H1 (cell line): ENCODE measurements around the gene ERC1. TPM values are rescaled to one million over a fixed set of nuclear protein-coding genes. Genes with fewer than 3 reads are reported as not detected.

Experiments used
- CTCF ChIA-PET: fragments of 300-600 bp; sonication (Branson Sonifier 250); formaldehyde crosslinking; loops from one replicate; lab custom pipeline; 2021; ENCODE audit not compliant: partially characterized antibody; lab: Charles Lee
- POLR2A ChIA-PET: fragments of 300-600 bp; sonication (Branson Sonifier 250); formaldehyde crosslinking; loops from one replicate; lab custom pipeline; 2021; ENCODE audit warnings: inconsistent platforms; ENCODE audit not compliant: partially characterized antibody; lab: Charles Lee
- DNase-seq, 2 experiments: peaks; one replicate each; pipeline versions ENCODE4 v3.0.0 to v3.0.0-alpha.2; 2010 to 2022; ENCODE audit warnings: low spot score in 2 of 2, low read depth in 1 of 2, mixed read lengths in 1 of 2
- FAIRE-seq: peaks from 2 replicates; lab custom pipeline; 2011; peaks lifted over from hg19 to GRCh38; lab: Jason Lieb, UNC
- H2AFZ ChIP-seq: 2 replicates; pipeline ENCODE4 v1.8.1; 2012; ENCODE audit warnings: low read length, inconsistent platforms
- H2AK5ac ChIP-seq: 2 replicates; pipeline ENCODE4 v1.6.1; 2013; ENCODE audit warnings: low read depth, low read length
- H2BK120ac ChIP-seq: replicated peaks from 2 replicates; pipeline ENCODE3; 2013; ENCODE audit warnings: low read depth, low read length, inconsistent platforms
- H2BK12ac ChIP-seq: 2 replicates; pipeline ENCODE4 v1.6.1; 2013; ENCODE audit warnings: low read depth, low read length
- H2BK15ac ChIP-seq: 2 replicates; pipeline ENCODE4 v1.6.1; 2013; ENCODE audit warnings: low read length
- H2BK20ac ChIP-seq: 2 replicates; pipeline ENCODE4 v1.6.1; 2013; ENCODE audit warnings: low read length
- H2BK5ac ChIP-seq: 2 replicates; pipeline ENCODE4 v1.6.1; 2013; ENCODE audit warnings: low read depth, low read length
- H3K14ac ChIP-seq: 2 replicates; pipeline ENCODE4 v1.6.1; 2013; ENCODE audit warnings: inconsistent platforms; ENCODE audit not compliant: insufficient read length
- H3K18ac ChIP-seq: 2 replicates; pipeline ENCODE4 v1.6.1; 2013; ENCODE audit warnings: low read length; ENCODE audit errors: extremely low read depth
- H3K23ac ChIP-seq: 2 replicates; pipeline ENCODE4 v1.6.1; 2013; ENCODE audit warnings: inconsistent platforms; ENCODE audit not compliant: insufficient read length
- H3K23me2 ChIP-seq: 2 replicates; pipeline ENCODE4 v1.6.1; 2013; ENCODE audit warnings: low read depth, low read length
- H3K27ac ChIP-seq: 2 replicates; pipeline ENCODE4 v1.6.1; 2011; ENCODE audit warnings: low read depth, low read length, inconsistent platforms
- H3K27me3 ChIP-seq, 4 experiments: replicated peaks in 1 of 4; 1 replicate in 1 of 4; 2 replicates in 3 of 4; pipeline versions ENCODE4 v1.6.1 to v1.8.1; 2011 to 2013; ENCODE audit warnings: low read length in 3 of 4, mild to moderate bottlenecking in 3 of 4, inconsistent platforms in 2 of 4, mixed read lengths in 2 of 4, moderate library complexity in 1 of 4; ENCODE audit not compliant: control insufficient read depth in 3 of 4, insufficient read depth in 3 of 4; ENCODE audit errors: extremely low read depth in 1 of 4
- H3K36me3 ChIP-seq, 4 experiments: 2 replicates each; pipeline versions ENCODE4 v1.6.1 to v1.8.1; 2011 to 2013; ENCODE audit warnings: mild to moderate bottlenecking in 4 of 4, low read length in 3 of 4, moderate library complexity in 2 of 4, control low read depth in 1 of 4, inconsistent platforms in 1 of 4; ENCODE audit not compliant: insufficient read depth in 4 of 4, control insufficient read depth in 2 of 4
- H3K4ac ChIP-seq: replicated peaks from 2 replicates; pipeline ENCODE3; 2013; ENCODE audit warnings: low read length, low read depth, mixed read lengths, inconsistent platforms; ENCODE audit not compliant: insufficient read length
- H3K4me1 ChIP-seq, 4 experiments: replicated peaks in 1 of 4; 1 replicate in 1 of 4; 2 replicates in 3 of 4; pipeline versions ENCODE4 v1.6.1 to v1.8.1; 2011 to 2013; ENCODE audit warnings: low read length in 3 of 4, inconsistent platforms in 2 of 4, mixed read lengths in 1 of 4; ENCODE audit not compliant: insufficient read depth in 4 of 4, control insufficient read depth in 3 of 4
- H3K4me2 ChIP-seq, 2 experiments: 2 replicates each; pipeline versions ENCODE4 v1.6.1 to v1.8.1; 2011 to 2013; ENCODE audit warnings: low read depth in 2 of 2, low read length in 2 of 2, control low read depth in 1 of 2, inconsistent platforms in 1 of 2, mild to moderate bottlenecking in 1 of 2; ENCODE audit not compliant: insufficient read depth in 1 of 2
- H3K4me3 ChIP-seq, 4 experiments: fragments of 200-600, 300-600 bp in 1 of 4; sonication (generic), shearing (Covaris generic), sonication (Bioruptor Twin) in 1 of 4; 2 replicates each; pipeline versions ENCODE4 v1.5.1 to v1.8.1; 2011 to 2016; ENCODE audit warnings: low read length in 4 of 4, low read depth in 3 of 4, control low read depth in 2 of 4, inconsistent platforms in 2 of 4, mild to moderate bottlenecking in 2 of 4, mixed read lengths in 1 of 4, moderate library complexity in 1 of 4; ENCODE audit not compliant: insufficient read depth in 2 of 4; ENCODE audit errors: extremely low read depth in 1 of 4
- H3K56ac ChIP-seq: replicated peaks from 2 replicates; pipeline ENCODE3; 2013; ENCODE audit warnings: low read depth, mild to moderate bottlenecking, mixed read lengths, low read length, inconsistent platforms; ENCODE audit not compliant: insufficient read length
- H3K79me1 ChIP-seq: 2 replicates; pipeline ENCODE4 v1.6.1; 2013; ENCODE audit warnings: low read depth, low read length, control low read depth
- H3K79me2 ChIP-seq, 2 experiments: 2 replicates each; pipeline versions ENCODE4 v1.6.1 to v1.8.1; 2012 to 2013; ENCODE audit warnings: low read length in 2 of 2, mild to moderate bottlenecking in 2 of 2, inconsistent platforms in 1 of 2; ENCODE audit not compliant: insufficient read depth in 2 of 2, control insufficient read depth in 1 of 2
- H3K9ac ChIP-seq, 4 experiments: replicated peaks in 1 of 4; 1 replicate in 1 of 4; 2 replicates in 3 of 4; pipeline versions ENCODE4 v1.6.1 to v1.8.1; 2011 to 2013; ENCODE audit warnings: low read depth in 3 of 4, low read length in 3 of 4, control low read depth in 2 of 4, mild to moderate bottlenecking in 2 of 4, moderate library complexity in 2 of 4, inconsistent platforms in 1 of 4; ENCODE audit errors: extremely low read depth in 1 of 4
- H3K9me3 ChIP-seq, 2 experiments: 2 replicates each; pipeline versions ENCODE4 v1.6.1 to v1.8.1; 2012 to 2013; ENCODE audit warnings: mild to moderate bottlenecking in 2 of 2, moderate library complexity in 2 of 2, control low read depth in 1 of 2, inconsistent platforms in 1 of 2, low read depth in 1 of 2, low read length in 1 of 2, mixed read lengths in 1 of 2; ENCODE audit not compliant: insufficient read depth in 2 of 2
- H4K20me1 ChIP-seq, 2 experiments: replicated peaks in 1 of 2; 2 replicates each; pipeline versions ENCODE3 to v1.8.1; 2011 to 2013; ENCODE audit warnings: inconsistent platforms in 2 of 2, low read length in 2 of 2, mild to moderate bottlenecking in 1 of 2; ENCODE audit not compliant: insufficient read depth in 2 of 2, control insufficient read depth in 1 of 2
- H4K5ac ChIP-seq: 2 replicates; pipeline ENCODE4 v1.6.1; 2013; ENCODE audit warnings: low read length, low read depth, mixed read lengths, inconsistent platforms; ENCODE audit not compliant: insufficient read length
- H4K8ac ChIP-seq: 2 replicates; pipeline ENCODE4 v1.8.0; 2013; ENCODE audit warnings: mild to moderate bottlenecking, moderate library complexity, low read length, inconsistent platforms; ENCODE audit not compliant: insufficient read depth; ENCODE audit errors: extremely low read depth
- H4K91ac ChIP-seq: replicated peaks from 2 replicates; pipeline ENCODE3; 2013; ENCODE audit warnings: low read length, mixed read lengths, inconsistent platforms; ENCODE audit not compliant: insufficient read length
- CHD2 ChIP-seq: IDR thresholded peaks from 2 replicates; pipeline ENCODE4 v1.6.1; 2012; ENCODE audit warnings: low read length, improper control_type of control experiment
- EP300 ChIP-seq, 2 experiments: IDR thresholded peaks; 1 replicate in 1 of 2; 2 replicates in 1 of 2; pipeline ENCODE4 v1.6.1; 2011 to 2012; ENCODE audit warnings: low read depth in 2 of 2, low read length in 2 of 2, mild to moderate bottlenecking in 2 of 2, borderline replicate concordance in 1 of 2, inconsistent platforms in 1 of 2, moderate library complexity in 1 of 2
- EZH2 ChIP-seq: fragments of 200-600 bp; sonication (generic); IDR thresholded peaks from 2 replicates; pipeline ENCODE4 v1.7.1; 2012; ENCODE audit warnings: low read depth, mild to moderate bottlenecking, moderate library complexity, low read length, inconsistent platforms; ENCODE audit not compliant: severe bottlenecking
- GABPA ChIP-seq: IDR thresholded peaks from 2 replicates; pipeline ENCODE4 v1.6.1; 2011; ENCODE audit warnings: mild to moderate bottlenecking, low read length, moderate library complexity, borderline replicate concordance; ENCODE audit not compliant: insufficient read depth
- KDM1A ChIP-seq: fragments of 200-600, 300-600 bp; sonication (generic); IDR thresholded peaks from 2 replicates; pipeline ENCODE4 v1.7.1; 2016; ENCODE audit warnings: mild to moderate bottlenecking, low read length, borderline replicate concordance
- KDM5A ChIP-seq: fragments of 200-600 bp; IDR thresholded peaks from 2 replicates; pipeline ENCODE4 v1.7.1; 2012; ENCODE audit warnings: mild to moderate bottlenecking, low read length, inconsistent platforms, mixed read lengths
- POU5F1 ChIP-seq: IDR thresholded peaks from 2 replicates; pipeline ENCODE4 v1.6.1; 2011; ENCODE audit warnings: low read depth, mild to moderate bottlenecking, low read length, moderate library complexity
- RBBP5 ChIP-seq: IDR thresholded peaks from 2 replicates; pipeline ENCODE4 v1.7.1; 2012; ENCODE audit warnings: low read depth, mild to moderate bottlenecking, inconsistent platforms, low read length, moderate library complexity, borderline replicate concordance
- USF2 ChIP-seq: IDR thresholded peaks from 2 replicates; pipeline ENCODE4 v1.6.1; 2011; ENCODE audit warnings: low read length, improper control_type of control experiment
- ZNF274 ChIP-seq: IDR thresholded peaks from 2 replicates; pipeline ENCODE4 v1.7.0; 2012; ENCODE audit warnings: low read length, borderline replicate concordance; ENCODE audit errors: extremely low read depth
- WGBS, 2 experiments: shearing (Covaris generic) in 1 of 2; methylation state at CpG; one replicate each; pipeline versions ENCODE4 v1.1.6 to v1.1.7; 2013 to 2015; ENCODE audit warnings: low lambda C conversion rate in 2 of 2, mixed read lengths in 2 of 2, inconsistent platforms in 1 of 2, low coverage in 1 of 2, missing lambda C conversion rate in 1 of 2; ENCODE audit not compliant: insufficient replicate concordance in 2 of 2, insufficient coverage in 1 of 2, insufficient read length in 1 of 2; ENCODE audit errors: extremely low coverage in 1 of 2, missing lambda C conversion rate in 1 of 2; 5-methylcytosine and 5-hydroxymethylcytosine counted together
- polyA plus RNA-seq, 7 experiments: library from polyadenylated mRNA; depleted of rRNA in 3 of 7; stranded (reverse) in 5 of 7; unstranded in 2 of 7; fragments of >200 nt in 5 of 7; fragments of 200-250 nt in 2 of 7; gene quantifications; 1 replicate in 5 of 7; 2 replicates in 1 of 7; 4 replicates in 1 of 7; pipeline versions ENCODE4 v1.2.1 to v1.2.3, GENCODE V29; 2011 to 2013; ENCODE audit warnings: missing spikeins in 2 of 7, mixed read lengths in 2 of 7
- total RNA-seq: library from RNA; stranded (reverse); fragmentation: NEBNext Ultra II Directional; extraction: Animal tissue kit (Norgen Biotek cat#: 25700); gene quantifications from 2 replicates; pipeline ENCODE4 v1.2.1, GENCODE V29; 2021

Gene ERC1
- total and polyA plus RNA-seq, 2 of the 8 experiments (the other 6 are each of a cell fraction or from before 2014, with no cell fraction given) = 7.8 to 45.7 TPM

- ChIA-PET CTCF (interaction anchor here (0.7 to 1.1 kb wide), 3 partner anchors 14 to 324 kb away, joined by 3 to 4 read pairs (median 3); no protein-coding TSS in a partner anchor), POLR2A (interaction anchor here (0.8 to 1.1 kb wide), 2 partner anchors 16 to 18 kb away, joined by 3 read pairs; partner anchors contain the start of gene RAD52)
- Histone ChIP-seq H3K56ac (no peak overlapping the region), H3K79me1 (no peaks in the 10 kb centered on the region), H3K9me3 (no peaks in the 10 kb centered on the region), H3K27ac (no peak overlapping the region), H2BK20ac (no peak overlapping the region), H2AFZ (no peak overlapping the region), H4K91ac (no peak overlapping the region), H3K4me3 (no peak overlapping the region), H4K5ac (no peak overlapping the region), H2BK120ac (no peak overlapping the region), H3K27me3 (no peaks in the 10 kb centered on the region), H3K4me1 (peaks cover 0 to 3% (median 0%) of the 10 kb centered on the region in 4 experiments; a peak in 1 of 7 replicates), H2BK5ac (no peak overlapping the region), H4K20me1 (no peaks in the 10 kb centered on the region), H3K4me2 (no peak overlapping the region), H3K23ac (no peak overlapping the region), H3K4ac (no peak overlapping the region), H3K79me2 (no peaks in the 10 kb centered on the region), H3K9ac (no peak overlapping the region), H3K36me3 (no peaks in the 10 kb centered on the region), H3K23me2 (no peaks in the 10 kb centered on the region), H2BK15ac (no peak overlapping the region), H2BK12ac (no peak overlapping the region), H2AK5ac (no peak overlapping the region), H4K8ac (no peak overlapping the region), H3K14ac (no peak overlapping the region), H3K18ac (no peak overlapping the region)
- TF ChIP-seq ZNF274 = no peak
- TF ChIP-seq USF2 = no peak
- no peak for TF ChIP-seq GABPA
- TF ChIP-seq POU5F1 = no peak
- no peak for TF ChIP-seq EZH2
- TF ChIP-seq RBBP5 = no peak
- TF ChIP-seq KDM1A = no peak
- no peak for TF ChIP-seq CHD2
- no peak for TF ChIP-seq EP300 (IDR thresholded peaks at IDR 0.05; ENCODE audit: borderline replicate concordance in 1 of 2, low read depth in 2 of 2, low read length in 2 of 2)
- TF ChIP-seq KDM5A = no peak
- 72% methylated on average over 7 of the region's 9 CpGs; no CpG with 5 or more reads in 1 of the 2 experiments for WGBS, 2 experiments
- FAIRE-seq = no peak
- no peak for DNase-seq
Observed at GRCh38 chr12:967641-968040, 23.4 kb upstream of the ERC1 start.
